Adrenal gland (tissue), 5 donors: ENCODE measurements around the gene WHRN.
A peak's percentile ranks its signal among the peaks of the same experiment; 100 is the strongest.

Experiments
- CTCF ChIP-seq, 6 experiments: fragments of 450-650 bp in 4 of 6; fragments of 200-600 bp in 2 of 6; sonication (generic) in 1 of 6; IDR thresholded peaks; 1 replicate in 5 of 6; 2 replicates in 1 of 6; pipeline versions ENCODE4 v1.5.1 to v1.8.0; 2016 to 2021; ENCODE audit warnings: antibody characterized with exemption in 6 of 6, mild to moderate bottlenecking in 2 of 6, moderate library complexity in 1 of 6
- POLR2A ChIP-seq, 2 donors: fragments of 450-650 bp; IDR thresholded peaks; one replicate each; pipeline ENCODE4 v1.6.1; 2017; ENCODE audit warnings: antibody characterized with exemption in 2 of 2, mild to moderate bottlenecking in 2 of 2, moderate library complexity in 1 of 2
- donor health status: DM: no; HTN: no; CAD: no.

- TF ChIP-seq POLR2A (IDR thresholded peaks at IDR 0.05) (peak in 1 of 2 donors; percentile 61), CTCF (IDR thresholded peaks at IDR 0.05) (peak; percentile 20 to 50 (median 46))
These were observed 709 bp downstream of the WHRN start for GRCh38 chr9:114504341-114505186.
